Esophagus squamous epithelium (tissue), 4 donors: ENCODE measurements around the gene CNP.

Experiments used
- CTCF ChIP-seq, 6 experiments: fragments of 450-650 bp in 4 of 6; fragments of 200-600 bp in 2 of 6; sonication (generic) in 2 of 6; IDR thresholded peaks; one replicate each; pipeline ENCODE4 v1.5.1; 2016 to 2019; ENCODE audit warnings: antibody characterized with exemption in 6 of 6, mild to moderate bottlenecking in 4 of 6, moderate library complexity in 4 of 6
- POLR2A ChIP-seq, 4 donors: fragments of 450-650 bp; IDR thresholded peaks; one replicate each; pipeline ENCODE4 v1.6.1; 2017; ENCODE audit warnings: antibody characterized with exemption in 4 of 4, mild to moderate bottlenecking in 4 of 4, moderate library complexity in 3 of 4

GRCh38 chr17:41942626-41943373 lies 23.8 kb upstream of the CNP start:
- TF ChIP-seq CTCF (IDR thresholded peaks at IDR 0.05), result no peak
- TF ChIP-seq POLR2A (IDR thresholded peaks at IDR 0.05), result no peak
